GM18873 (cell line): ENCODE measurements around the gene ASTN1.

ENCODE experiments used
- ATAC-seq: cut with Tn5 transposase; IDR thresholded peaks from one replicate; pipeline ENCODE4 v1.9.1; 2021; ENCODE audit warnings: mild to moderate bottlenecking, moderate library complexity, moderate number of reproducible peaks; ENCODE audit not compliant: unreplicated experiment, low FRiP score

Gene ASTN1

DNA sequence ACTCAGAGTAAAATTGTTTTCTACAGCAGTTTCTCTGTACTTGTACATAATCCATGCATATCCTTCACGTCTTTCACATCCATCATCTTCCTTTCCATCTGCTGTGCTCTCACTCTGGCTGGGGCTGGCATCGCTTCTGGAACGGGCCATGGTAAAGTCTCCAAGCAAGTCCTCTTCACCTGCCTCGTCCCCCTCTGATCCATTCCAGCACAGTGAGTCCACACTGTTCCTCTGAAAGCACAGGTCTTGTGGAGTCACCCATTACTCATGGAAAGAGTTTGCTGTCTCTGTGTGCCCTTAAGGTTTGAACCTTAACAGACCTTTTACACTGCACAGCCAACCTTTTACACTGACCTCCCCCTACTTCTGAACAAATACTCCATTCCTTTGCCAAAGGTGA, 313.6 kb downstream of the ASTN1 start:
- ATAC-seq = no peak

DNA sequence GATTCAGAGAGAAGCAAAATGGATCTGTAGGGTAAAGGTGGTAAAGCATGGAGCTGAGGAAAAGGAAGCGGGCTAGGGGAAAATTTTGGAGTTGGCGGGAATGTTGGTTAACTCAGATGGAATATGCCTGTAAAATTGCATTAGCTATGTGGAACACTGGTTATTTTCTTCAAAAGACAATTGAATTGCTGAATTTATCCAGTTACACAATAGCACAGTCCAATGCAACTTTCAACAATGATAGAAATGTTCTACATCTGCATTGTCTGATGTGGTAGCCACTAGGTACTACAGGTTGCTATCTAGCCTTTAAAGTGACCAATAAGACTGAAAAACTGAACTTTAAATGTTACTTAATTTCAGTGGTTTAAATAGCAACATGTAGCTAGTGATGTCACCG, 315.2 kb downstream of the ASTN1 start:
- ATAC-seq = no peak

DNA sequence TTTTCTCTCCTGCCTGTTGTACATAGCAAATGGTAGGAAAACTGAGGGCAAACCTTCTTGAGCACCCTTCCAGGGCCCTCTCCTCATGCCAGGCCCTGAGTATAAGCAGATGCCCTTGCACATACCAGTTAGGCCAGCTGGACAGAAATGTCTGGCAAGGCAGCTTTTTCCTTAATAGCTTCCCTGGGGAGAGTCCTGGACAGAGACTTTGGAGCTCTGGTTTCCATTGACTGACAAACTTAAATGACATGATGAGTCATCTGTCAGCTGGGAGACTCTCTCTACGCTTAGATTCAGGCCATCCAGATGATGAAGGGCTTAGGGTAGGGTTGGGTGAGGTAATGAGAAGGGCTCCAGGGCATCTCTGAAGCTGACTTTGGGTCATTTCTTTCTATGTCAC, 317.5 kb downstream of the ASTN1 start:
- no peak for ATAC-seq

DNA sequence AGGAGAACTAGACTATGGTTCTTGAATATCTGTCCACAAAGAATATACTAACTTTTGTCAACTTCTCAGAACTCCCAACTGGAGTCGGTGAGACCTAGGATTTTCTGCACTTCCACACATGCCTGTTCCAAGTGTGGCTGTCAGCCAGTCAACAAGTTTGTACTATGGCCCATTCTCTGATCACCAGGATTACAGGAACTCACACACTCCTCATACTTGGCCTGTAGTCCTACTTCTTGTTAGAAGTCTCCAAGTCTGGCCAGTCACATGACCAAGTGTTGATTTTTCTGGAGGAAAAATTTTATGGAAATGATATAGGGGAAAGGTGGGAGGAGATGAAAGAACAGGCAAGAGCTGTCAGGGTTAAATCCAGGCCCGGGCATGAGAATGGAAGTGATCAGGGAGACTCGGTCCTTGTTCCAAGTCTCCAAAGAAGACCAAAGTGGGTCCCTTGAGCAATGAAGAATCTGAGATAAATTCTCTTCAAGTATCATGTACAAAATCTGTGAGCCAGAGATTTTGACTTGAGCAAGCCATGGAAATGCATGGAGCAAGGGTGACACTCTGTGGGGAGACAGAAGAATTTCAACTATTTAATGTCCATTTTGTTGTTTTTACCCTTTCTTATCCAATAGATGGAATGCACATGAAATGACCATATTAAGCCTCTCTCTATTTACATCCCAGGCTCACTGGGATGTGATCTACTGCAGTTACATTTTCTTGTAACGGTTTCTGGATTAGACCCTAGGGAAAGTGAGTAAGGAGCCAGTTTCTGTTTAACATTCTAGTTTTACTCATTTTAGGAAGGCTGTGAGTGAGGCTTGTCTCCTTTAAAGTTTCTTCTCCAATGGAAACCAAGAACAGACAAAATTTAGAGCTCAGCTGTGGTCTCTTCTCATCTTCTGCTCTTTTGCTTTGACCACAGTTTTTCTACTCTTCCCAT, 320.9 kb downstream of the ASTN1 start:
- ATAC-seq = no peak

DNA sequence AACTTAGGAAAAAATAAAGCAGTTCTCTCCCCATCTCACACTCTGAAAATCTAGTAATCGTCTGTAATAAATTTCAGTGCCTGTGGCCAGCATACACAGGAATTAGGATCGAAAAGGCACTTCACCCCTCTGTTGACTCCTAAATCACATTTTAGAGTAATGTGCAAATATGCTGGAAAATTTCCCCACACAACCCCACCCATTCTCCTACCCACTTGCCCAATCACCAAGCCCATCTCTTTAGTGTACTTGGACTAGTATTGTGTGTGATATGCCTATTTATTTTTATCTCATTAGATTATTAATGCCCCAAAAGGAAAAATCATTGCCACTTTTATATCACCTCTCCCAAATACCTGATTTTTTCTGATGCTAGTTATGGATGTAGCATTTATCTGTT, 323.3 kb downstream of the ASTN1 start:
- no peak for ATAC-seq

DNA sequence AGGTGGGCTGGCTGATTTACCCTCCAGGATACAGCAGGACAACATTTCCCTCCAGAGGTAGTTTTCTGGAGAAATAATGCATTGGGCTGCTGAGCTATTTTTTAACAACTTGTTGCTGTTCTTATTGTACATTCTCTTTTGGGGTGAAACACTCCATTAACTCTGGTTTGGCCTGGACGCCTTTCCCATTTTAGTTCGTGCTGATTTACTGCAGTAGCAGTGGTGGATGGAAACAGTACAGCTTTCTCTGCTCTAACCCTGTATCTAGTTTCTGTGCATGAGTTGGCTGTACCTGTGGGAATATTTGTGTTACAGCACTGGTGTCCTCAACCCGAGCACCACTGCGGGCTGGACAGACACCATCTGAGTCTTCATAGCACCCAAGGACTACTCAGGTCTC, 325.3 kb downstream of the ASTN1 start:
- ATAC-seq = no peak

DNA sequence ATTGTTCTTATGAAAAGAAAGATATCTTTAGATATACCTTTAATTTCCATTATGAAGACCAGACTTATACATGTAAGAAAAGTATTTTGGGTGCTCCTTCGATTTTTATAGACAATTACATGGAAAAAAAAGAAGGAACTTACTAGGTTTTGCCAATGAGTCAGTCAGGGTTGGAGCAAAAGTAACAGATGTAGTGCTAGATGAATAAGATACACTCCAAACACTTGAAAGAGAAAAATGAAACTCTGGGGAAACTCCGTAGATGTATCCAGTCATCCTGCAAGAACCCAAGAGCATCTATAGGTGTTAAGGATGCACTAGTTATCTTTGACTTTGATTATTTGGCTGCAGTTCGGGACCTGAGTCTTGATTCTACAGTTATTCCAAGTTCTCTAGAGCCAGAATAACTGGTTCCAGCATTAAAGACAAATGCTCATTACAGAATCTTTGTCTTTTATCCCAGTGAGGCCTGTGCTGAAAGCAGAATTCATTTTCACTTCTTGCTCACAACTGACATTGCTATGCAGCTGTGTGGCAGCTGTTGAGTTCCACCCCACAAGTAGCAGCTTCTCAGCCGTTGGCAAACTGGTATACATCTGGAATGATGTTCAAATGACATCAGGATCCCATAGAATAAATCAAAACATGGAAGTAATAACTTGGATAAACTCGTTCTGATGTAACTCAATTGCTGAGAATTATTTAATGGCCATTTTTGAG, 326.1 kb downstream of the ASTN1 start:
- no peak for ATAC-seq

DNA sequence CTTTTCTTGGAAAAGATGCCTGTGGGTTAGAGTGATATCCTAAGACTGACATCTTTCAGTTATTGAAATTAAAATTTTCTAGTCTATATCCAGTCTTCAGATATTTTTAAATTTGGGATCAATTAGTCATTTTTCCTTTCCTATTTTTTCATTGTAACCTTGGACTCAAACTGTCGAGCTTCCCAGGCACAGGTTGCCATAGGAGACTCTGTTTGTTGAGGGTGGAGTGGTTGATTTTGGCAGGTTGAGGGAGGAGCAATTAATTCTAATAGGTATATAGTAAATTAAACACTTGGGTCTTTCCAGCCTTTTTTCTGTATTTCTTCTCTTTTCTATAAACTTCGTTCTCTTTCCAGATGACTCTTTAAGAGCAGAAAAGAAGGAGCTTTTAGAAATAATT, 326.8 kb downstream of the ASTN1 start:
- ATAC-seq = no peak

DNA sequence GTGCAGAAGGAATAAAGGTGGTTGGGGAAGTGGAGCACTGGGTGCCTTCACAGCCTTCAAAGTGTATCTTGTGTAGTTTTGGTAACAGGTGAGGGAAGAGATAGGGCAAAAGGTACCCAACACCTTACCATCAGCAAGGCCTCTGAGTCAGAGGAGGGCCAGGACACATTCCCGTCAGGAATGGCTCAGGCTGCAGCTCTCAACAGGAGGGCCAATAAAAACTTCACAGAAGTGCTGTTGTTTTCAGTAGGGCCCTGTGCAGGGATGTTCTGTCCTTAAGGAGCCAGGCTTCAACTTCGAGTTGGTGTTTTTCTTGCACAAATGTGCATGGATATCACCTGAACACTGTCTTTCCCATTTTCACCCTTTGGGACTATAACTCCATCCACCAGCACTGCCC, 333.4 kb downstream of the ASTN1 start:
- ATAC-seq = no peak

DNA sequence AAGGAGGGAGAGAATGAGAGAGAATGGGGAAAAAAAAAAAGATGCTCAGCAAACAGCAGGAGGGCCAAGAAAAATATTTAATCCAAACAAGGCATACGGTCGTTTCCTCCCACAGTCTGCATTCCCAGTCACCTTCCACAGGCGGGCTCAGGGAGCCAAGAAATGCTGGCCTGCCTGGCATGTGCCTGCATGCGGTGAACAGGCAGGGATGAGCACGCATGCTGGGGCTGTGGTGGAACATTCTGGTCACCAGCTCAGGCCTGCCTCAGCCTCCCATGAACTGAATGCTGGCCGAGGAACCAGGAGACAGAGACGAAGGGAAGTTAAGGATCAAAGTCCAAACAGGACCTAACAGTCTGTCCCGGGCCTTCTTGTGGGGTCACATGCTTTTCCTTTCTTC, 335.3 kb downstream of the ASTN1 start:
- no peak for ATAC-seq

DNA sequence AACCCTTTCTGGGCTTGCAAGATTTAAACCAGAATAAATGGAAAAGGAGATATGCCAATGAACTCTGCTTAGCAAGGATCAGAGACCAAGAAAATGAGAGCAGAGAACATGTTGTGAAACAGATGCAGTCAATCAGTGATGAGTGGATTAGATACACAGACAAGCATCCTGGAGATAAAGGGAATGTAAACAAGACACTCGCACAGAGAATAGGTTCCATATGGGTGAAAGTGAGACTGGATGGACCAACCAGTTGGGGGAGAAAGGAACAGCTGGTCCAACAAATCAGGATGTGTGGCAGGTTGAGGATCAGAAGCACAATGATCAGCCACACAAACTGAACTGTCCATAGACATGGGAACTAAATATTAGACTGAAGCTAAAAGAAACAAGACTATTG, 338.2 kb downstream of the ASTN1 start:
- no peak for ATAC-seq

DNA sequence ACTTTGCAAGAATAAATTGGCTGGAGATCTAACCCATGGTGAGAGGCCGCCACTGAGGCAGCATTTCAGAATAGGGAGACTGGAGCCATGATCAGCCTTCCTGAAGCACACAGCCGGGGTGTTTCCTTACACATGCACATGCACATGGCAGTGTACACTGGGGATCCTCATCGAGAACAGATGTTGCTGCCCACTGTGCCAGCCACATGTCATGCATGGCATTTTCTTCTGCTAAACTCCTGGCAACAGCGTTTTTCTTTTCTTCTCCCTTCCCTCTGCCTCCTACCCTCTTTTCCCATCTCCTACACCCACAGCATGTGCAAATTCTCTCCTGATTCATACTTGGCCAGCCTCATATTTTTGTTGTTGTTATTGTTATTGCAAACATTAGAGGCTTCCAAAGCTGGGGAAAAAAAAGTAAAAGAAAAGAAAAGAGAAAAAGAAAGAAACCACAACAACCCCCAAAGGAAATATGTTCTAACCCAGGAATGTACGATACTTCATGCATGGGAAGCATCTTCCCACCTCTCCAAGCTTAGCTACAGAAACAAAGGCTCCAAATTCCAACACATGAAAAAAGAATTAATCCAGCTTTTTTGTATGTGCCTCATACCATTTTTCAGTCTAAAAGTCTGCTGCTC, 344.0 kb downstream of the ASTN1 start:
- no peak for ATAC-seq

DNA sequence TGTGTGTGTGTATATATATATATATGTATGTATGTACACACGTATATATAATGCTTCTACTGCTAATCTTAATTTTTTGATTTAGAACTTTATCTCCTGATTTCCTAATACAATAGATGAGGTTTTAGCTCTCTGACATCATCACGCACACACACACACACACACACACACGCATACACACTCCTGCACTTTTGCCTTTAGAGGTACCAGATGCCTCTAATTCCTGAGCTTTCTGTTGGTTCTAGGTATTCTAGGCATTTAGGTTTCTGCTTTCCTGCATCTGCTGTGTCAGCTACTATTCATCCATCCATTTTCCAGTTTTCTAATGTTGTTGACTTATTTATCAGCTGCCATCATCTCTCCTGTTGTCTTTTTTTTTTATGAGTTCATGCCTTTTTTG, 348.3 kb downstream of the ASTN1 start:
- ATAC-seq = no peak

DNA sequence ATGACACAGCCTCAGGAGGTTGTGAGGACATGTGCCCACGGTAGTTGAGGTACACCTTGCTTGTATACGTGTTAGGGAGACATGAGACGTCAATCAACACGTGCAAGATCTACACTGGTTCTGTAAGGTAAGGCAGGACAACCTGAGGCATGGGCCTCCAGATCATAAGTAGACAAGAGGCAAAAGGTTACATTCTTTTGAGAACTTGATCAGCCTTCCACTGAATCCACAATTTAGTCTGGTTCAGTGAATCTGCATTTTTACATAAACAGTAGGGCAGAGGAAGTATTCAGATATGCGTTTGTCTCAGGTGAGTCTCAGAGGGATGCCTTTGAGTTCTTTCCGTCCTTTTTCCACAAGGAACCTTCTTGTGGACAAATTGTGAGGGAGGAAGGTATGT, 348.9 kb downstream of the ASTN1 start:
- ATAC-seq = no peak

DNA sequence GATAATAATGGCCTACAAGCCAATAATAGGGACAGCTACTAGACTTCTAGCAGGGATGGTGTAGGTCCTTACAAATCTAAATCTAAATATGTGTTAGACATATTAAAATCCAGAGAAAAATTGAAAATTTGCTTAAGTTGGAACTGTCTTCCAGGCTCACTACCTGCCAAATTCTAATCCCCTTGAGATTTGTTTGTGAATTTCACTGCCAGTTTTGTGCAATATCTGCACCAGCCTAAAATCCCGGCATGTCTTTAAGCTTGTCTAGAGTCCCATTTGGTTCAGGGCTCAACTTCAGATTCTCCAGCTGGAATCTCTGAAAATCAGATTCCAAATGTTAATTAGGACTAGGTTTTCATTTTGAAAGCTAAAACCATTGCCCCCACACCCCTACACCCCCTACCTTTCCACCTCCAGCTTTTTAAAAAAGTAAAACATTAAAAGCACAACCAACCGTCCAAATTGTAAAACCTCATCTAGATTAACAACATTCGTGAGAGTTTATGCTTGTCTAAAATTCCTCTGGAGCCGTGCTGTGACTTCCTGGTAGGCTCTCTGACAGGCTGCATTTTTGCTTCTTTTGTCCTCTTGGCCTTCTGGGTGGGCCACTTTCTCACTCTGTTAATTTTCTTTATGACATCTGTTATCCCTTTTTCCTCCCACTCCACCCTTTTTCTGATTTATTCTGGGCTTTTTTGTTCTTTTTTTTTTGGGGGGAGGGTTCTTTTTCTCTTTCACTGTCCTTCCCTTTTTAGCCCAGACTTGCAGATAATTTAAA, 352.8 kb downstream of the ASTN1 start:
- no peak for ATAC-seq

DNA sequence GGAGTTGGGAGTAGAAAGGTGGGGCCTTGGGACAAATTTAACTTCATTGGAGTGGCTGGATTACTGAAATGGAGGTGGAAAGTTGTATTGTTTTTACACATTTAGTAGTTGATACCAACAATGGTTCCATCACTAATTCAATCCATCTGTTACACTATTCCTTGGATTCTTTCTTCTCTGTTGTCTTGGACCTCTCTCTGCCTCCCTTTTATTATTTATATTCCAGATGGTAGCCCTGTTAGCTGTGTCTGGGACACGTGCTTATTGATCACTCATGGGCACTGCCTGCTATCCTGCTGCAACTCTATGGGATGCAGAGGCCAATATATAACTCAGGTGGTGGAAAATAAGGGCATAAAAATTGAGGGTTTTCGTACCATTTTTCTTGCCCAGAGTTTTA, 355.2 kb downstream of the ASTN1 start:
- no peak for ATAC-seq
